Gastroesophageal sphincter (tissue), 3 donors: ENCODE data around the gene PRICKLE4.

Experiments
- EP300 ChIP-seq: sonication (generic); formaldehyde crosslinking; IDR thresholded peaks from one replicate; pipeline ENCODE4 v1.6.1; 2017; ENCODE audit warnings: antibody characterized with exemption, mild to moderate bottlenecking
- POLR2A ChIP-seq, 2 donors: fragments of 450-650 bp; IDR thresholded peaks; one replicate each; pipeline ENCODE4 v1.6.1; 2017; ENCODE audit warnings: antibody characterized with exemption in 2 of 2, mild to moderate bottlenecking in 2 of 2, moderate library complexity in 1 of 2
- TF ChIP-seq, protein P1 (sequence below), 4 experiments: fragments of 200-600 bp in 2 of 4; fragments of 450-650 bp in 2 of 4; sonication (generic) in 1 of 4; IDR thresholded peaks; one replicate each; pipeline ENCODE4 v1.5.1; 2017 to 2019; ENCODE audit warnings: antibody characterized with exemption in 4 of 4, mild to moderate bottlenecking in 2 of 4, moderate library complexity in 2 of 4

DNA sequence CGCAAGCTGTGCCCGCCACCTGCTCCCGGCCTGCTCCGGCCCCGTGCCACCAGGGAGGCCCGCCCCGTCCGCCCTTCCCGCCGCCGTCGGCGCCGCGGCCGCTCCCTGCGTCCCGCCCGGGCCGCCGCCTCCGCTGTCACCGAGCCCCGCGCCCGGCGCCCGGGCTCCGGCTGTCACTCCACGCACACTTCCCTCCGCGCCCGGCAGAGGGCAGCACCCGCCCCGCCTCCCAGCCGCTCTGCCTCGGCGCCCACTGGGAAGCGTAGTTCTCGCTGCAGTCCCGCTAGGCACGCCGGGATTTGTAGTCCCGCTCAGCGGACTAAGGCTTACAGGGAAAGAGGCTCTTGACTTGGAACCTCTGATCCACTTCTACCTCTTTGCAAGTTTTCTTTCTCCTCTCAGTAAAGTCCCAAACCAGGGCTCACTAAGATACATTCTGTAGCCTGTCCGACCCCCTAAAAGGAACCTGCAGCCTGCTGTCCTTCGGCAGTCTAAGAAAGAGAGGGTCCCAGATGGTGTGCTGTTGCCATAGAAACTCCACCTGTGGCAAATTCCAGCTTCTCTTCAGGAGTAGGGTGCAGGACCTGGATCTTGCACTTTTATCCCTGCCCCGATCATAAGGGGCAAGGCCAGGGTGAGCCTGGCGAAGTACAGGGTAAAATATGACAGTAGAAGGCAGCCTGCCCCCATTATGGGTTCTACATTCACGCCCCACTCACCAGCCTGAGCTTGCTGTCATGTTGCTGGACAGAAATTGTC is 45.0 kb upstream of the PRICKLE4 start, which contains the start of gene TFEB:
- TF ChIP-seq POLR2A (IDR thresholded peaks at IDR 0.05) (peak in 1 of 2 donors; percentile 75), EP300 (no peak)
- TF ChIP-seq, protein P1, sequence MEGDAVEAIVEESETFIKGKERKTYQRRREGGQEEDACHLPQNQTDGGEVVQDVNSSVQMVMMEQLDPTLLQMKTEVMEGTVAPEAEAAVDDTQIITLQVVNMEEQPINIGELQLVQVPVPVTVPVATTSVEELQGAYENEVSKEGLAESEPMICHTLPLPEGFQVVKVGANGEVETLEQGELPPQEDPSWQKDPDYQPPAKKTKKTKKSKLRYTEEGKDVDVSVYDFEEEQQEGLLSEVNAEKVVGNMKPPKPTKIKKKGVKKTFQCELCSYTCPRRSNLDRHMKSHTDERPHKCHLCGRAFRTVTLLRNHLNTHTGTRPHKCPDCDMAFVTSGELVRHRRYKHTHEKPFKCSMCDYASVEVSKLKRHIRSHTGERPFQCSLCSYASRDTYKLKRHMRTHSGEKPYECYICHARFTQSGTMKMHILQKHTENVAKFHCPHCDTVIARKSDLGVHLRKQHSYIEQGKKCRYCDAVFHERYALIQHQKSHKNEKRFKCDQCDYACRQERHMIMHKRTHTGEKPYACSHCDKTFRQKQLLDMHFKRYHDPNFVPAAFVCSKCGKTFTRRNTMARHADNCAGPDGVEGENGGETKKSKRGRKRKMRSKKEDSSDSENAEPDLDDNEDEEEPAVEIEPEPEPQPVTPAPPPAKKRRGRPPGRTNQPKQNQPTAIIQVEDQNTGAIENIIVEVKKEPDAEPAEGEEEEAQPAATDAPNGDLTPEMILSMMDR (IDR thresholded peaks at IDR 0.05): peak in 3 of 4 experiments; percentile 89 to 97 (median 96)
